ENCODE results near the gene CDK4.

CDK4 gene

GRCh38 chr12:57713209-57713608 is 38.9 kb downstream of the CDK4 start:
- Histone ChIP-seq H3K27me3 (no peaks in the 10 kb centered on the region), H3K4me1 (no peaks in the 10 kb centered on the region), H3K4me2 (no peak overlapping the region), H3K4me3 (no peak overlapping the region), H3K36me3 (peaks cover 75 to 100% (median 85%) of the 10 kb centered on the region in 11 experiments), H3K27ac (no peak overlapping the region), H4K20me1 (peaks cover 0 to 44% (median 0%) of the 10 kb centered on the region in 11 experiments; a peak in 7 of 22 replicates), H3K9me3 (replicated peaks in 1 of 11) (peaks cover 0 to 10% (median 0%) of the 10 kb centered on the region in 11 experiments; a peak in 4 of 22 replicates), H3K9ac (no peak overlapping the region)
- no peak for TF ChIP-seq Cebpa-rat (IDR thresholded peaks at IDR 0.05)

- Histone ChIP-seq H3K4me2 (no peak overlapping the region), H3K4me3 (no peak overlapping the region), H3K36me3 (peaks cover 75 to 100% (median 83%) of the 10 kb centered on the region in 11 experiments), H3K27me3 (no peaks in the 10 kb centered on the region), H3K27ac (no peak overlapping the region), H4K20me1 (peaks cover 0 to 41% (median 0%) of the 10 kb centered on the region in 11 experiments; a peak in 7 of 22 replicates), H3K4me1 (no peaks in the 10 kb centered on the region), H3K9ac (no peak overlapping the region), H3K9me3 (replicated peaks in 1 of 11) (peaks cover 0 to 10% (median 0%) of the 10 kb centered on the region in 11 experiments; a peak in 4 of 22 replicates)
- TF ChIP-seq Cebpa-rat (IDR thresholded peaks at IDR 0.05) = no peak
Measured at GRCh38 chr12:57712701-57713100, 39.4 kb downstream of the CDK4 start.

- no peak overlapping the region for H3K9ac ChIP-seq
- peaks cover 9 to 21% (median 11%) of the 10 kb centered on the region in 11 experiments for H3K9me3 ChIP-seq (replicated peaks in 1 of 11)
- no peak for TF ChIP-seq Cebpa-rat (IDR thresholded peaks at IDR 0.05)
- H4K20me1 ChIP-seq = peaks cover 0 to 47% (median 2%) of the 10 kb centered on the region in 11 experiments; a peak in 6 of 22 replicates
- no peak overlapping the region for H3K27ac ChIP-seq
- H3K4me2 ChIP-seq = no peak overlapping the region
- H3K4me3 ChIP-seq = no peak overlapping the region
- H3K4me1 ChIP-seq = no peaks in the 10 kb centered on the region
- no peaks in the 10 kb centered on the region for H3K27me3 ChIP-seq
- peaks cover 64 to 100% (median 78%) of the 10 kb centered on the region in 11 experiments for H3K36me3 ChIP-seq
Measured at GRCh38 chr12:57708296-57708695, 43.8 kb downstream of the CDK4 start.

GRCh38 chr12:57707250-57707649 is 44.9 kb downstream of the CDK4 start:
- H3K4me1 ChIP-seq = no peaks in the 10 kb centered on the region

GRCh38 chr12:57700317-57700716 is 51.8 kb downstream of the CDK4 start:
- Histone ChIP-seq H3K4me1 (peaks cover 0 to 8% (median 3%) of the 10 kb centered on the region in 10 experiments; a peak in 16 of 20 replicates), H3K36me3 (peaks cover 74 to 99% (median 92%) of the 10 kb centered on the region in 11 experiments)
- no peak for TF ChIP-seq Cebpa-rat (IDR thresholded peaks at IDR 0.05)

More at GRCh38 chr12:57707250-57707649, 44.9 kb downstream of the CDK4 start:
- Histone ChIP-seq H3K27me3 (no peaks in the 10 kb centered on the region), H4K20me1 (peaks cover 0 to 49% (median 0%) of the 10 kb centered on the region in 11 experiments; a peak in 4 of 22 replicates), H3K36me3 (peaks cover 64 to 100% (median 78%) of the 10 kb centered on the region in 11 experiments), H3K9ac (no peak overlapping the region), H3K9me3 (replicated peaks in 1 of 11) (peaks cover 15 to 29% (median 20%) of the 10 kb centered on the region in 11 experiments), H3K27ac (no peak overlapping the region), H3K4me3 (no peak overlapping the region), H3K4me2 (no peak overlapping the region)
- TF ChIP-seq Cebpa-rat (IDR thresholded peaks at IDR 0.05) = no peak

GRCh38 chr12:57698414-57698813 is 53.7 kb downstream of the CDK4 start:
- H3K9me3 ChIP-seq (replicated peaks in 1 of 11) = peaks cover 6 to 12% (median 7%) of the 10 kb centered on the region in 11 experiments
- H3K4me3 ChIP-seq = no peak overlapping the region
- TF ChIP-seq Cebpa-rat (IDR thresholded peaks at IDR 0.05) = no peak
- H3K4me2 ChIP-seq = no peak overlapping the region
- H3K27ac ChIP-seq = no peak overlapping the region
- H3K9ac ChIP-seq = no peak overlapping the region
- H3K4me1 ChIP-seq = peaks cover 9 to 15% (median 12%) of the 10 kb centered on the region in 10 experiments
- peaks cover 0 to 24% (median 5%) of the 10 kb centered on the region in 11 experiments; a peak in 8 of 22 replicates for H4K20me1 ChIP-seq
- no peaks in the 10 kb centered on the region for H3K27me3 ChIP-seq
- peaks cover 65 to 84% (median 77%) of the 10 kb centered on the region in 11 experiments for H3K36me3 ChIP-seq

More at GRCh38 chr12:57700317-57700716, 51.8 kb downstream of the CDK4 start:
- Histone ChIP-seq H3K9ac (no peak overlapping the region), H3K4me2 (no peak overlapping the region), H3K9me3 (replicated peaks in 1 of 11) (peaks cover 15 to 21% (median 17%) of the 10 kb centered on the region in 11 experiments), H3K4me3 (no peak overlapping the region), H3K27me3 (no peaks in the 10 kb centered on the region), H3K27ac (no peak overlapping the region), H4K20me1 (peaks cover 0 to 31% (median 2%) of the 10 kb centered on the region in 11 experiments; a peak in 6 of 22 replicates)

All from BLaER1 treated with 17β-estradiol and CSF1 and Interleukin-3, amounts not matched to agents 10 nM and 100 nM (cell line).